ENCODE data around the gene DCAF6. TPM values are rescaled to one million over a fixed set of nuclear protein-coding genes. Genes with fewer than 3 reads are reported as not detected.

DCAF6 gene
- total RNA-seq, 1 donor from 2014 or later = 42.7 TPM

DNA sequence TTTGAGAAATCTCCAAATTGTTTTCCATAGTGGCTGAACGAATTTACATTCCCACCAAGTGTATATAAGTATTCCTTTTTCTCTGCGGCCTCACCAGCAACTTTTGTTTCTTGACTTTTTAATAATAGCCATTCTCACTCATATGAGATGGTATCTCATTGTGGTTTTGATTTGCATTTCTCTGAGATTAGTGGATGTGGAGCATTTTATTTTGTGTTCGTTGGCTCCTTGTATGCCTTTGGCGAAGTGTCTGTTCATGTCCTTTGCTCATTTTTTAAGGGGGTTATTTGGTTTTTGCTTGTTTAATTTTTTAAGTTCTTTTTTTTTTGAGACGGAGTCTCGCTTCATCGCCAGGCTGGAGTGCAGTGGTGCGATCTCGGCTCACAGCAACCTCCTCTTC lies 45.5 kb downstream of the DCAF6 start:
- peaks cover 19% of the 10 kb centered on the region for H3K9me3 Mint-ChIP-seq (ENCODE audit: low read depth)
- H3K27me3 Mint-ChIP-seq = no peaks in the 10 kb centered on the region
- H3K4me1 Mint-ChIP-seq (ENCODE audit: low read depth) = no peaks in the 10 kb centered on the region
- no peak overlapping the region for H3K27ac Mint-ChIP-seq
- peaks cover 49% of the 10 kb centered on the region for H3K36me3 Mint-ChIP-seq (ENCODE audit: insufficient read depth)
- TF ChIP-seq, protein P1, sequence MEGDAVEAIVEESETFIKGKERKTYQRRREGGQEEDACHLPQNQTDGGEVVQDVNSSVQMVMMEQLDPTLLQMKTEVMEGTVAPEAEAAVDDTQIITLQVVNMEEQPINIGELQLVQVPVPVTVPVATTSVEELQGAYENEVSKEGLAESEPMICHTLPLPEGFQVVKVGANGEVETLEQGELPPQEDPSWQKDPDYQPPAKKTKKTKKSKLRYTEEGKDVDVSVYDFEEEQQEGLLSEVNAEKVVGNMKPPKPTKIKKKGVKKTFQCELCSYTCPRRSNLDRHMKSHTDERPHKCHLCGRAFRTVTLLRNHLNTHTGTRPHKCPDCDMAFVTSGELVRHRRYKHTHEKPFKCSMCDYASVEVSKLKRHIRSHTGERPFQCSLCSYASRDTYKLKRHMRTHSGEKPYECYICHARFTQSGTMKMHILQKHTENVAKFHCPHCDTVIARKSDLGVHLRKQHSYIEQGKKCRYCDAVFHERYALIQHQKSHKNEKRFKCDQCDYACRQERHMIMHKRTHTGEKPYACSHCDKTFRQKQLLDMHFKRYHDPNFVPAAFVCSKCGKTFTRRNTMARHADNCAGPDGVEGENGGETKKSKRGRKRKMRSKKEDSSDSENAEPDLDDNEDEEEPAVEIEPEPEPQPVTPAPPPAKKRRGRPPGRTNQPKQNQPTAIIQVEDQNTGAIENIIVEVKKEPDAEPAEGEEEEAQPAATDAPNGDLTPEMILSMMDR (IDR thresholded peaks at IDR 0.05; ENCODE audit: unreplicated experiment) = no peak
- no peak for DNase-seq (ENCODE audit: low spot score, unreplicated experiment)
- H3K4me3 Mint-ChIP-seq (ENCODE audit: low read depth) = no peak overlapping the region

DNA sequence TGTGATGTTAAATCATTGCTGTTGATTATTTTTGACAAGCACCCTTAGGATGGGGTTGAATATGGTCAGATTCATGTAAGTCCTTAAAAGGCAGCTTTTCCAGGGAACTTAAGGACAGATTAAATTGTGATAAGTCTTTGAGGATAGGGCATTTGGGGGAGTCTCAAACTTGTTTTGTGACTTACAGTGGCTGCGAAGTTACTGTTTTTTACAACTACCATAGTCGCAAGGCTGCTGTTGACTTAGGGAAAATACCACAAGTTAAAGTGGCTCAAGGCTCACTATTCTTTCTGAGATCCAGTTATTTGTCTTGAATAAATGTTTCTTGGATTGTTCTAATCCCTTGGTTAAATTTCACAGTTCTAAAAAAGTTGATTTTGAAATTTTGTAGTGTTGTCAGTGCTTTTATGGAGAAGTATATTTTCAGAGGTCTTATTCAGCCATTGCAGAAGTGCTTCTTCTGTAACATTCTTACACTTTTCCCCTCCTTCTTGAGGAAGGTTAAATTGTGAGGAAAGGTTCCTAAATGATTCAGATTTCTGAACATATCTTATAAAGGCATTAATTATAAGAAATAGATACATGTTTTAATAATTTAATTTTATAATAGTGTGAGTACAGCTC lies 47.4 kb downstream of the DCAF6 start:
- Mint-ChIP-seq H3K27me3 (no peaks in the 10 kb centered on the region), H3K36me3 (ENCODE audit: insufficient read depth) (peaks cover 36% of the 10 kb centered on the region), H3K4me3 (ENCODE audit: low read depth) (no peak overlapping the region), H3K27ac (no peak overlapping the region), H3K9me3 (ENCODE audit: low read depth) (peaks cover 13% of the 10 kb centered on the region), H3K4me1 (ENCODE audit: low read depth) (no peaks in the 10 kb centered on the region)
- TF ChIP-seq, protein P1 (IDR thresholded peaks at IDR 0.05; ENCODE audit: unreplicated experiment) = no peak
- no peak for DNase-seq (ENCODE audit: low spot score, unreplicated experiment)

DNA sequence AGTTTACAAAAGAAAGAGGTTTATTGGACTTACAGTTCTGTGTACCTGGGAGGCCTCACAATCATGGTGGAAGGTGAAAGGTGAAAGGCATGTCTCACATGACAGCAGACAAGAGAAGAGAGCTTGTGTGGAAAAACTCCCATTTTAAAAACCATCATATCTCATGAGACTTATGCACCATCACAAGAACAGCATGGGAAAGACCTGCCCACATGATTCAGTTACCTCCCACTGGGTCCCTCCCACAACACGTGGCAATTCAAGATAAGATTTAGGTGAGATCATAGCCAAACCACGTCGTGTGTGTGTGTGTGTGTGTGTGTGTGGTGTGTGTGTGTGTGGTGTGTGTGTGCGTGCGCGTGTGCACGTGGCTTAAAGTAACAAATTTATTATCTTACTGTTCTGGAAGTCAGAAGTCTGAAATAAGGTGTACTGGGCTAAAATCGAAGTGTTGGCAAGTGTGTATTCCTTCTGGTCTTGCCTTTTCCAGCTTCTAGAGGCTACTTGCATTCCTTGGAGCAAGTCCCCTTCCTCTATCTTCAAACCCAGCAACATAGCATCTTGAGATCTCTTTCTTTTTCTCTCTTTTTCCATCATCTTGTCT lies 48.5 kb downstream of the DCAF6 start:
- TF ChIP-seq, protein P1 (IDR thresholded peaks at IDR 0.05; ENCODE audit: unreplicated experiment) = no peak
- Mint-ChIP-seq H3K4me1 (ENCODE audit: low read depth) (no peaks in the 10 kb centered on the region), H3K36me3 (ENCODE audit: insufficient read depth) (peaks cover 34% of the 10 kb centered on the region), H3K27me3 (no peaks in the 10 kb centered on the region), H3K9me3 (ENCODE audit: low read depth) (peaks cover 13% of the 10 kb centered on the region), H3K4me3 (ENCODE audit: low read depth) (no peak overlapping the region), H3K27ac (peak overlapping the region; percentile 69)
- no peak for DNase-seq (ENCODE audit: low spot score, unreplicated experiment)

DNA sequence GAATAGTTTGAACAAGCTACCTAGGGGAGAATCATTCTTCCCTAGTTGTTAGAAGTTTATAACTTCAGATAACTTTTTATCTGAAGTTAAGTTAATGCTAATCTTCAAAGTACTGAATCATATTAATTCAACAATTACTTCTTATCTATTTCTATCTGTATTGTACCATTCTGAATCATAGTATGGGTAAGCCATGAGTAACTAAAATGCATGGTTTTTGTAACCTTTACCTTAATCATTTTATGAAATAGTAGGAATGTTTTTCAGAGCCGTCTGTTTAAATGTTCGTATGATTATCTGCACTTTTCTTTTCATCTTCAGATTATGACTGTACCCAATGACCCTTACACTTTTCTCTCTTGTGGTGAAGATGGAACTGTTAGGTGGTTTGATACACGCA lies 50.7 kb downstream of the DCAF6 start:
- Mint-ChIP-seq H3K27me3 (no peaks in the 10 kb centered on the region), H3K36me3 (ENCODE audit: insufficient read depth) (peaks cover 28% of the 10 kb centered on the region), H3K4me3 (ENCODE audit: low read depth) (no peak overlapping the region), H3K4me1 (ENCODE audit: low read depth) (no peaks in the 10 kb centered on the region), H3K9me3 (ENCODE audit: low read depth) (peaks cover 9% of the 10 kb centered on the region), H3K27ac (no peak overlapping the region)
- DNase-seq (ENCODE audit: low spot score, unreplicated experiment) = no peak
- TF ChIP-seq, protein P1 (IDR thresholded peaks at IDR 0.05; ENCODE audit: unreplicated experiment) = no peak

DNA sequence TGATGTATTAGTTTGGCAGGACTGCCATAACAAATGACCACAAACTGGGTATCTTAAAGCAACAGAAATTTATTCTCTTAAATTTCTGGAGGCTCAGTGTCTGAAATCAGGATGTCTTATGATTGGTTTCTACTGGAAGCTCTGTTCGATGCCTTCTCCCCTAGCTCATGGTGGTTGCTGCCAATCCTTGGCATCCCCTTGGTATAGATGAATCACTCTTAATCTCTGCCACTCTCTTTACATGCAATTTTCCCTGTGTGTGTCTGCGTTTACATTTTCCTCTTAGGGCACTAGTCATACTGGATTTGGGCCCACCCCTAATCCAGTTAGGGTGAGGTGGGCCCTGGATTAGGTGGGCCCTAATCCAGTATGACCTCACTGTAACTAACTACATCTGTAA lies 55.1 kb downstream of the DCAF6 start:
- no peak for DNase-seq (ENCODE audit: low spot score, unreplicated experiment)
- H3K9me3 Mint-ChIP-seq (ENCODE audit: low read depth) = no peaks in the 10 kb centered on the region
- no peak overlapping the region for H3K4me3 Mint-ChIP-seq (ENCODE audit: low read depth)
- no peaks in the 10 kb centered on the region for H3K4me1 Mint-ChIP-seq (ENCODE audit: low read depth)
- H3K27me3 Mint-ChIP-seq = no peaks in the 10 kb centered on the region
- peaks cover 17% of the 10 kb centered on the region for H3K36me3 Mint-ChIP-seq (ENCODE audit: insufficient read depth)
- TF ChIP-seq, protein P1 (IDR thresholded peaks at IDR 0.05; ENCODE audit: unreplicated experiment) = no peak
- no peak overlapping the region for H3K27ac Mint-ChIP-seq
